GM12878 (cell line): ENCODE data around the gene RAPGEF1. TPM values are rescaled to one million over a fixed set of nuclear protein-coding genes. Genes with fewer than 3 reads are reported as not detected.

Source experiments
- ATAC-seq: fragments of 200-7000 bp; cut with Tn5 transposase; 3 replicates; pipeline ENCODE4 v1.9.1; 2020; ENCODE audit warnings: mild to moderate bottlenecking, moderate library complexity
- BruUV-seq: library from RNA; stranded (reverse); fragments of 400-500 nt; replicated peaks from 2 replicates; lab custom pipeline; 2021; lab: Mats Ljungman, UMichigan
- CTCF ChIA-PET: fragments of 300-600 bp; sonication (Branson Sonifier 250); formaldehyde crosslinking; extraction: SDS; loops from one replicate; lab custom pipeline; 2021; ENCODE audit warnings: inconsistent platforms; lab: Yijun Ruan, JAX
- POLR2A ChIA-PET: fragments of 350-600 bp; formaldehyde crosslinking; extraction: SDS; loops from one replicate; lab custom pipeline; 2021; ENCODE audit warnings: inconsistent platforms; lab: Charles Lee
- RAD21 ChIA-PET: fragments of 300-600 bp; sonication (Branson Sonifier 250); formaldehyde crosslinking; loops from one replicate; lab custom pipeline; 2023; ENCODE audit warnings: antibody characterized with exemption; ENCODE audit not compliant: unreplicated experiment; lab: Charles Lee
- SMC1A ChIA-PET: fragments of 300-600 bp; sonication (Branson Sonifier 250); formaldehyde crosslinking; loops from one replicate; lab custom pipeline; 2023; ENCODE audit not compliant: unreplicated experiment, uncharacterized antibody; lab: Charles Lee
- DNase-seq: peaks from one replicate; pipeline ENCODE4 v3.0.0-alpha.2; 2011; ENCODE audit warnings: low read depth, low spot score
- FAIRE-seq: peaks from 3 replicates; lab custom pipeline; 2011; peaks lifted over from hg19 to GRCh38; lab: Jason Lieb, UNC
- H2AFZ ChIP-seq: 2 replicates; pipeline ENCODE4 v1.6.0; 2011; ENCODE audit warnings: low read depth, low read length, control low read depth; ENCODE audit not compliant: control insufficient read depth
- H3K27ac ChIP-seq: 2 replicates; pipeline ENCODE4 v1.5.1; 2011; ENCODE audit warnings: control low read depth; ENCODE audit not compliant: control insufficient read depth, insufficient read depth
- H3K27me3 ChIP-seq, 2 experiments: replicated peaks in 1 of 2; 2 replicates each; pipeline versions ENCODE4 v1.6.0 to v1.6.1; 2011; ENCODE audit warnings: low read length in 1 of 2; ENCODE audit not compliant: control insufficient read depth in 2 of 2, insufficient read depth in 2 of 2
- H3K36me3 ChIP-seq, 2 experiments: 2 replicates each; pipeline ENCODE4 v1.5.1; 2011; ENCODE audit warnings: low read length in 1 of 2; ENCODE audit not compliant: control insufficient read depth in 2 of 2, insufficient read depth in 2 of 2
- H3K4me1 ChIP-seq: 2 replicates; pipeline ENCODE4 v1.6.1; 2011; ENCODE audit warnings: mild to moderate bottlenecking, low read length, moderate library complexity, mixed read lengths; ENCODE audit not compliant: control insufficient read depth, insufficient read depth
- H3K4me2 ChIP-seq: 2 replicates; pipeline ENCODE4 v1.6.0; 2011; ENCODE audit warnings: control low read depth; ENCODE audit not compliant: control insufficient read depth, insufficient read depth
- H3K4me3 ChIP-seq: fragments of 200-600 bp; sonication (generic); 2 replicates; pipeline ENCODE4 v1.5.1; 2016
- H3K79me2 ChIP-seq: 2 replicates; pipeline ENCODE4 v1.6.0; 2011; ENCODE audit warnings: low read length; ENCODE audit not compliant: control insufficient read depth, insufficient read depth
- H3K9ac ChIP-seq: 2 replicates; pipeline ENCODE4 v1.8.0; 2011; ENCODE audit warnings: low read length, control low read depth, mixed read lengths; ENCODE audit not compliant: control insufficient read depth, insufficient read depth
- H3K9me3 ChIP-seq: replicated peaks from 3 replicates; pipeline ENCODE4 v1.5.1; 2011; ENCODE audit warnings: mild to moderate bottlenecking, low read length; ENCODE audit not compliant: control insufficient read depth, insufficient read depth
- H4K20me1 ChIP-seq: 2 replicates; pipeline ENCODE4 v1.6.0; 2011; ENCODE audit not compliant: control insufficient read depth, insufficient read depth
- JUND ChIP-seq: IDR thresholded peaks from 2 replicates; pipeline ENCODE4 v1.6.1; 2012; ENCODE audit warnings: low read depth, mild to moderate bottlenecking, low read length, improper control_type of control experiment, moderate library complexity
- POLR2A ChIP-seq: IDR thresholded peaks from 2 replicates; pipeline ENCODE4 v1.6.1; 2011; ENCODE audit warnings: low read depth, mild to moderate bottlenecking, low read length
- POLR2AphosphoS2 ChIP-seq: IDR thresholded peaks from 2 replicates; pipeline ENCODE4 v1.6.1; 2011; ENCODE audit warnings: low read depth, mild to moderate bottlenecking, low read length, improper control_type of control experiment, moderate library complexity
- RUNX3 ChIP-seq: IDR thresholded peaks from 2 replicates; pipeline ENCODE4 v1.6.1; 2012; ENCODE audit warnings: low read length, inconsistent platforms
- SP1 ChIP-seq: IDR thresholded peaks from one replicate; pipeline ENCODE4 v1.6.1; 2011; ENCODE audit warnings: low read depth, low read length
- WGBS: methylation state at CpG from one replicate; pipeline ENCODE4 v1.1.6; 2016; ENCODE audit warnings: low lambda C conversion rate; ENCODE audit not compliant: insufficient replicate concordance, insufficient coverage; ENCODE audit errors: missing lambda C conversion rate; 5-methylcytosine and 5-hydroxymethylcytosine counted together
- in situ Hi-C: fragments of 300-500 bp; cut with MboI; formaldehyde crosslinking; loops from 9 replicates; pipeline ENCODE4 v1.14.3; 2018; ENCODE audit warnings: mixed read lengths
- intact Hi-C: fragments of 100-400 bp; cut with micrococcal nuclease; formaldehyde crosslinking; loops from one replicate; pipeline ENCODE4 v1.14.2; 2022; ENCODE audit not compliant: unreplicated experiment
- polyA plus RNA-seq, 11 experiments: library from polyadenylated mRNA; depleted of rRNA in 4 of 11; unstranded in 6 of 11; stranded (reverse) in 5 of 11; fragments of >200 nt; fragmentation: Nextera tagmentation in 4 of 11; fragmentation: Illumina TruSeq in 1 of 11; extraction: Ambion mirVana in 4 of 11; extraction: Trizol in 1 of 11; gene quantifications; 1 replicate in 1 of 11; 2 replicates in 10 of 11; pipeline versions ENCODE4 v1.2.1 to v1.2.3, GENCODE V29; 2011 to 2016; ENCODE audit warnings: inconsistent platforms in 2 of 11, missing spikeins in 2 of 11, low read depth in 1 of 11
- total RNA-seq, 4 experiments: library from RNA; depleted of rRNA in 3 of 4; stranded (reverse); fragments of >200 nt in 3 of 4; fragmentation: Illumina TruSeq in 1 of 4; extraction: Trizol in 1 of 4; gene quantifications; 2 replicates each; pipeline versions ENCODE4 v1.2.1 to v1.2.3, GENCODE V29; 2013 to 2021

The RAPGEF1 gene
- total and polyA plus RNA-seq, 10 of the 15 experiments (the other 5 are each of a cell fraction or from before 2014, with no cell fraction given): 0.42 to 113 (median 45.9) TPM

- CTCF ChIA-PET: interaction anchor here (1.6 kb wide), 1 partner anchor 156 kb away, joined by 3 read pairs; no protein-coding TSS in a partner anchor
These were observed 152.5 kb downstream of the RAPGEF1 start for GRCh38 chr9:131587331-131587730.

DNA sequence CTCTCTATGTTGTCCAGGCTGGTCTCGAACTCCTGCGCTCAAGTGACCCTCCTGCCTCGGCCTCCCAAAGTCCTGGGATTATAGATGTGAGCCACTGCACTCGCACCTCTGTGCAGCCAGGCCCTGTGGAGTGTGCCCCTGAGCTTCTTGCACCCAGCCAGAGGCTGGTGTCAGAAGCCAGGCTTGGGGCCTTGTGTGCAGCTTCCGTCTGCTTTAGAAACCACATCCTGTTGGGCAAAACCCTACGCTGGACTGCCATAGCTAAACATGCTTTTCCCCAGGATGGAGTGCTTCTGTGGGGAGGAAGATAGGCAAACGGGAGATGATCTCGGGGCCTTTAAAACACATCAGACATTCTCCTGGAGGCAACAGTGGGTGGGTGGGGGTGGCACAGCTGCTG is 154.5 kb downstream of the RAPGEF1 start:
- Histone ChIP-seq H3K9me3 (no peaks in the 10 kb centered on the region), H3K27me3 (no peaks in the 10 kb centered on the region), H4K20me1 (no peaks in the 10 kb centered on the region), H3K4me3 (no peak overlapping the region), H3K9ac (no peak overlapping the region), H2AFZ (no peak overlapping the region), H3K36me3 (peaks cover 19 to 43% of the 10 kb centered on the region in 2 experiments), H3K4me2 (no peak overlapping the region), H3K79me2 (no peaks in the 10 kb centered on the region), H3K4me1 (peaks cover 5% of the 10 kb centered on the region; the same call in 1 of the 2 replicates), H3K27ac (no peak overlapping the region)
- RAD21 ChIA-PET: interaction anchor here (0.6 to 1.0 kb wide), 2 partner anchors 159 to 397 kb away, joined by 3 to 5 read pairs; no protein-coding TSS in a partner anchor
- intact Hi-C loops: no loop called here
- ATAC-seq (peak; percentile 71), DNase-seq (no peak), FAIRE-seq (no peak)
- SMC1A ChIA-PET: interaction anchor here (0.8 kb wide), 1 partner anchor 53 kb away, joined by 3 read pairs; no protein-coding TSS in a partner anchor
- WGBS: 44% methylated on average over 8 of the region's 8 CpGs
- POLR2A ChIA-PET: interaction anchor here (0.6 to 1.0 kb wide), 4 partner anchors 134 to 173 kb away, joined by 3 to 10 read pairs (median 7); no protein-coding TSS in a partner anchor
- in situ Hi-C loops: loop anchor here (25.0 kb wide), 1 partner anchor 652 kb away; no protein-coding TSS in a partner anchor
- TF ChIP-seq JUND (no peak), RUNX3 (peak; percentile 58), POLR2AphosphoS2 (no peak)
- CTCF ChIA-PET: interaction anchor here (0.9 to 1.9 kb wide), 2 partner anchors 157 to 159 kb away, joined by 3 to 8 read pairs; no protein-coding TSS in a partner anchor
- BruUV-seq: no TSS peak

More at GRCh38 chr9:131587331-131587730, 152.5 kb downstream of the RAPGEF1 start:
- Histone ChIP-seq H3K4me1 (0 out of 2 replicates have a peak, but pooled peaks cover 5% of the 10 kb centered on the region), H2AFZ (no peak overlapping the region), H3K36me3 (peaks cover 27 to 46% of the 10 kb centered on the region in 2 experiments), H3K27ac (no peak overlapping the region), H3K79me2 (no peaks in the 10 kb centered on the region), H4K20me1 (no peaks in the 10 kb centered on the region), H3K4me3 (no peak overlapping the region), H3K9ac (no peak overlapping the region), H3K4me2 (no peak overlapping the region), H3K9me3 (no peaks in the 10 kb centered on the region), H3K27me3 (no peaks in the 10 kb centered on the region)
- no peak for TF ChIP-seq SP1
- TF ChIP-seq POLR2A: peak; percentile 46; the same call in 1 of the 2 replicates
- no TSS peak for BruUV-seq
- no peak for DNase-seq
- SMC1A ChIA-PET: interaction anchor here (0.9 to 1.9 kb wide), 2 partner anchors 156 to 157 kb away, joined by 3 to 6 read pairs; no protein-coding TSS in a partner anchor
- in situ Hi-C loops (loop anchor here (25.0 kb wide), 1 partner anchor 650 kb away; no protein-coding TSS in a partner anchor), intact Hi-C loops (no loop called here)
- 87% methylated on average over 9 of the region's 9 CpGs for WGBS
- no peak for ATAC-seq
- POLR2A ChIA-PET: no interaction called here
- RAD21 ChIA-PET: no interaction called here
- FAIRE-seq: no peak
